ENCODE measurements around the gene BAHCC1. TPM values are rescaled to one million over a fixed set of nuclear protein-coding genes. Genes with fewer than 3 reads are reported as not detected.
A peak's percentile ranks its signal among the peaks of the same experiment; 100 is the strongest.

BAHCC1 gene
- total and polyA plus RNA-seq, 4 donors = 3.9 to 49.3 (median 19.8) TPM

DNA sequence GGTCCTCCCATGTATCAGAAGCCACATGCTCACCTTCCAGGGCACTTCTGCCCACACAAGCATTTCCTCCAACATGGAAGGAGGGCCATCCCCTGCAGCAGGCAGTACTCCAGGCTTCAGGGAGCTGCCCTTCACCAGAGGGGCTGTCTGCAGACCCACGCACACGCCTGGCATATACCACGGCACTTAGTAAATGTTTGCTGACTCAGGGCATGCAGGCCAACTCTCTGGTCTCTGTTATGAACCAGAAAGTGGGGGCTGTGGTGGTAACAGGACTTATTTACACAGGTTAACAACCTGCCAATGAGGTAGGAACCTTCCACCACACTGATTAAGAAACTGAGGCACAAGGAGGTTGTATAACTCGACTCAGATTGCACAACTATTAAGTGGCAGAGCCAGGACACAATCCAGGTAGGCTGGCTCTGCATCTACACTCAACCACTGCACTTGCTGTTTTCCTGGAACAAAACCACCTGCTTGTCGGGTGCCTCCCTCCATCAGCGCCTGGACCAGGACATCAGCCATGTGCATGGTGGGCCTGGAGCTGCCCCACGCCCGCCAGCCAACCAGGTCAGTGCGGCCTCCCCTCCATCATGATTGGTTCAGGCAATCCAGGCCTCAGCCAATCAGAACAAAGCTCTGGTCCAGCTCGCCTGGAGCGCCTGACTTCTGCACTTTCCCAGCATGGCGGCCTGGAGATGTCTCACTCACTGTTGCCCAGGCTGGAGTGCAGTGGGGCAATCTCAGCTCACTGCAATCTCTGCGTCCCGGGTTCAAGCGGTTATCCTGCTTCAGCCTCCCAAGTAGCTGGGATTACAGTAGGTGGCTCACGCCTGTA, 98.2 kb downstream of the BAHCC1 start:
- no peak overlapping the region for H3K4me3 ChIP-seq (ENCODE audit: low read length in 2 of 2)
- H3K4me1 ChIP-seq (ENCODE audit: control insufficient read depth in 1 of 2, insufficient read depth in 2 of 2, low read length in 2 of 2) = no peaks in the 10 kb centered on the region
- no peaks in the 10 kb centered on the region for H3K27me3 ChIP-seq (ENCODE audit: control insufficient read depth in 1 of 2, insufficient read depth in 2 of 2, low read length in 1 of 2)
- no peak for DNase-seq
- no peak for ATAC-seq (ENCODE audit: low FRiP score)
- 88 to 91% methylated on average over 16 of the region's 16 CpGs for WGBS, 2 donors
- H3K27ac ChIP-seq (ENCODE audit: low read depth in 1 of 2, low read length in 2 of 2) = no peak overlapping the region
- intact Hi-C loops (cut with DNase I) = no loop called here
- H3K9me3 ChIP-seq (ENCODE audit: control insufficient read depth, low read length) = no peaks in the 10 kb centered on the region
- no peaks in the 10 kb centered on the region for H3K36me3 ChIP-seq (ENCODE audit: control insufficient read depth in 1 of 2, insufficient read depth in 2 of 2, low read length in 1 of 2)

DNA sequence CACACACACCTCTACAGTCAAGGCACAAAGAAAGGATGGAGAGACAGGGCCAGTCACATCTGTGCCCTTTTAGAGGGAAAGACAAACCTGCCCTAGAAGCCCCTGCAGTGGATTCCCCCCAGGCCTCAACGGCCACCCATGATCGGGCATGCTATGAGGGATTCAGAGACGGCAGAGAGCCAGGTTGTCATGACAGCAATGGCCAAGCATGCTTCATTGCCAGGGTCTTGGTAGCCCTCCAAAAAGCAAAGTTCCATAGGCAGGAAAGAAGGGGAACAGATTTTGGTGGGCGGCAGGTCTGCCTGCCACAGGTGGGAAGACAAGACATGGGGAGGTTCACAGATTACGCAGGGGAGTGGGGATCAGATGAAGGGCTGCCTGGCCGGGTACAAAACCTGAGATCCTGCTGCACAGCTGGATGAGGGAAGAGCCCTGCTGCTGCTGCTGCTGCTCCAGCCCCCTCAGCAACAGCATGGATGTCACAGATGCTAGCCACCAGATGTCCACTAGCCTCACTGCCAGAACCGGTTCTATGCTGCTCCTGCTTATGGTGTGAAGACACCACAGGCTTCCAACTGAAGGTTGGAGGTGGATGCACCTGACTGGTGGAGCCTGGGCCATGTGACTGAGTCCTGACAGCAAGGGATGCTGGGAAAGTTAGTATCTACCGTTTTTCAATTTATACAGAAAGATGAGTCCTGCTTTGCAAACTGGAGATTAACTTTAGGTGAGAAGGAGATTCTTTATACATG, 99.5 kb downstream of the BAHCC1 start:
- 18 to 24% methylated on average over 8 of the region's 8 CpGs for WGBS, 2 donors
- H3K27me3 ChIP-seq (ENCODE audit: control insufficient read depth in 1 of 2, insufficient read depth in 2 of 2, low read length in 1 of 2) = no peaks in the 10 kb centered on the region
- H3K4me3 ChIP-seq (ENCODE audit: low read length in 2 of 2) = no peak overlapping the region
- ATAC-seq (ENCODE audit: low FRiP score) = no peak
- no peaks in the 10 kb centered on the region for H3K36me3 ChIP-seq (ENCODE audit: control insufficient read depth in 1 of 2, insufficient read depth in 2 of 2, low read length in 1 of 2)
- DNase-seq = no peak
- intact Hi-C loops (cut with DNase I) = no loop called here
- H3K4me1 ChIP-seq (ENCODE audit: control insufficient read depth in 1 of 2, insufficient read depth in 2 of 2, low read length in 2 of 2) = no peaks in the 10 kb centered on the region
- no peak overlapping the region for H3K27ac ChIP-seq (ENCODE audit: low read depth in 1 of 2, low read length in 2 of 2)
- H3K9me3 ChIP-seq (ENCODE audit: control insufficient read depth, low read length) = no peaks in the 10 kb centered on the region

- 62 to 69% methylated on average over 56 to 64 of the region's 64 CpGs for WGBS, 2 donors
- intact Hi-C loops (cut with DNase I) = no loop called here
- ATAC-seq (ENCODE audit: low FRiP score) = peak; percentile 44
- no peak for DNase-seq
- no peaks in the 10 kb centered on the region for H3K36me3 ChIP-seq (ENCODE audit: control insufficient read depth in 1 of 2, insufficient read depth in 2 of 2, low read length in 1 of 2)
- no peaks in the 10 kb centered on the region for H3K9me3 ChIP-seq (ENCODE audit: control insufficient read depth, low read length)
- H3K4me3 ChIP-seq (ENCODE audit: low read length in 2 of 2) = no peak overlapping the region
- H3K27ac ChIP-seq (ENCODE audit: low read depth in 1 of 2, low read length in 2 of 2) = no peak overlapping the region
- no peaks in the 10 kb centered on the region for H3K27me3 ChIP-seq (ENCODE audit: control insufficient read depth in 1 of 2, insufficient read depth in 2 of 2, low read length in 1 of 2)
- no peaks in the 10 kb centered on the region for H3K4me1 ChIP-seq (ENCODE audit: control insufficient read depth in 1 of 2, insufficient read depth in 2 of 2, low read length in 2 of 2)
These were observed 103.8 kb downstream of the BAHCC1 start for GRCh38 chr17:81498953-81499600.

- no peak for DNase-seq
- intact Hi-C loops (cut with DNase I) = no loop called here
- Histone ChIP-seq H3K27me3 (ENCODE audit: control insufficient read depth in 1 of 2, insufficient read depth in 2 of 2, low read length in 1 of 2) (no peaks in the 10 kb centered on the region), H3K27ac (ENCODE audit: low read depth in 1 of 2, low read length in 2 of 2) (peak overlapping the region in 1 of 2 donors; percentile 20), H3K36me3 (ENCODE audit: control insufficient read depth in 1 of 2, insufficient read depth in 2 of 2, low read length in 1 of 2) (no peaks in the 10 kb centered on the region), H3K4me3 (ENCODE audit: low read length in 2 of 2) (no peak overlapping the region), H3K4me1 (ENCODE audit: control insufficient read depth in 1 of 2, insufficient read depth in 2 of 2, low read length in 2 of 2) (no peaks in the 10 kb centered on the region), H3K9me3 (ENCODE audit: control insufficient read depth, low read length) (no peaks in the 10 kb centered on the region)
- 47 to 64% methylated on average over 12 of the region's 12 CpGs for WGBS, 2 donors
- ATAC-seq (ENCODE audit: low FRiP score) = peak; percentile 9
These were observed 104.3 kb downstream of the BAHCC1 start for GRCh38 chr17:81499601-81499970.

- 20 to 21% methylated on average over 7 of the region's 7 CpGs for WGBS, 2 donors
- H3K27ac ChIP-seq (ENCODE audit: low read depth in 1 of 2, low read length in 2 of 2) = peak overlapping the region in 1 of 2 donors; percentile 20
- no peaks in the 10 kb centered on the region for H3K9me3 ChIP-seq (ENCODE audit: control insufficient read depth, low read length)
- intact Hi-C loops (cut with DNase I) = no loop called here
- ATAC-seq (ENCODE audit: low FRiP score) (no peak), DNase-seq (no peak)
- H3K36me3 ChIP-seq (ENCODE audit: control insufficient read depth in 1 of 2, insufficient read depth in 2 of 2, low read length in 1 of 2) = no peaks in the 10 kb centered on the region
- no peaks in the 10 kb centered on the region for H3K4me1 ChIP-seq (ENCODE audit: control insufficient read depth in 1 of 2, insufficient read depth in 2 of 2, low read length in 2 of 2)
- no peaks in the 10 kb centered on the region for H3K27me3 ChIP-seq (ENCODE audit: control insufficient read depth in 1 of 2, insufficient read depth in 2 of 2, low read length in 1 of 2)
- no peak overlapping the region for H3K4me3 ChIP-seq (ENCODE audit: low read length in 2 of 2)
These were observed 104.8 kb downstream of the BAHCC1 start for GRCh38 chr17:81500047-81500446.

- WGBS, 2 donors = 61 to 65% methylated on average over 12 of the region's 12 CpGs
- no peaks in the 10 kb centered on the region for H3K27me3 ChIP-seq (ENCODE audit: control insufficient read depth in 1 of 2, insufficient read depth in 2 of 2, low read length in 1 of 2)
- H3K4me1 ChIP-seq (ENCODE audit: control insufficient read depth in 1 of 2, insufficient read depth in 2 of 2, low read length in 2 of 2) = no peaks in the 10 kb centered on the region
- no peak overlapping the region for H3K4me3 ChIP-seq (ENCODE audit: low read length in 2 of 2)
- no peaks in the 10 kb centered on the region for H3K9me3 ChIP-seq (ENCODE audit: control insufficient read depth, low read length)
- ATAC-seq (ENCODE audit: low FRiP score) (no peak), DNase-seq (no peak)
- intact Hi-C loops (cut with DNase I) = no loop called here
- no peaks in the 10 kb centered on the region for H3K36me3 ChIP-seq (ENCODE audit: control insufficient read depth in 1 of 2, insufficient read depth in 2 of 2, low read length in 1 of 2)
- no peak overlapping the region for H3K27ac ChIP-seq (ENCODE audit: low read depth in 1 of 2, low read length in 2 of 2)
These were observed 107.3 kb downstream of the BAHCC1 start for GRCh38 chr17:81502471-81503017.

GRCh38 chr17:81503619-81504018, 108.4 kb downstream of the BAHCC1 start:
- Histone ChIP-seq H3K27ac (ENCODE audit: low read depth in 1 of 2, low read length in 2 of 2) (no peak overlapping the region), H3K4me1 (ENCODE audit: control insufficient read depth in 1 of 2, insufficient read depth in 2 of 2, low read length in 2 of 2) (no peaks in the 10 kb centered on the region), H3K9me3 (ENCODE audit: control insufficient read depth, low read length) (no peaks in the 10 kb centered on the region), H3K36me3 (ENCODE audit: control insufficient read depth in 1 of 2, insufficient read depth in 2 of 2, low read length in 1 of 2) (no peaks in the 10 kb centered on the region), H3K4me3 (ENCODE audit: low read length in 2 of 2) (no peak overlapping the region), H3K27me3 (ENCODE audit: control insufficient read depth in 1 of 2, insufficient read depth in 2 of 2, low read length in 1 of 2) (no peaks in the 10 kb centered on the region)
- intact Hi-C loops (cut with DNase I) = no loop called here
- no peak for ATAC-seq (ENCODE audit: low FRiP score)
- no peak for DNase-seq

DNA sequence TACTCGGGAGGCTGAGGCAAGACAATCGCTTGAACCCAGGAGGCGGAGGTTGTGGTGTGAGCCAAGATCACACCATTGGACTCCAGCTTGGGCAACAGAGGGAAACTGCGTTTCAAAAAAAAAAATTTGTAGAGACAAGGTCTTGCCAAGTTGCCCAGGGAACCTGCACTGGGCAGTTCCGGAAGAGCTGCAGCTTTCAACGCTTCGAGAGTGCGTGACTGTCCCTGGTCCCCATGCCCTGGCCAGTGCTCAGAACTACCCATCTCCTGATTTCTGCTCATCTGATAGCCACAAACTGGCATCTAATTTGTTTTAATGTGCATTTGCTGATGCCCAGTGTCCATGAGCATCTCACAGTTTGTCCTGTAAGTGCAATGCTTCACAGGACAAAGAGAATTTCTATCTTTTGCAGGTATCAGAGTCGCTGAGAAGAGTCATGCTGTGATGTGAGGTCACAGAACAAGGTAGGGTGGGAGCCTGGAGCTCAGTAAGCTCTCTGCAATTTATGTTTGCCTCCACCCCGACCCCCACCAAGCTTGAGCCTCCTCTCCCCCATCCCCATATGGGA, 113.5 kb downstream of the BAHCC1 start:
- peaks cover 0 to 19% of the 10 kb centered on the region in 2 donors for H3K36me3 ChIP-seq (ENCODE audit: control insufficient read depth in 1 of 2, insufficient read depth in 2 of 2, low read length in 1 of 2)
- H3K27ac ChIP-seq (ENCODE audit: low read depth in 1 of 2, low read length in 2 of 2) = peak overlapping the region in 1 of 2 donors; percentile 0
- intact Hi-C loops (cut with DNase I) = no loop called here
- WGBS, 2 donors = 16 to 20% methylated on average over 10 of the region's 10 CpGs
- no peak for DNase-seq
- no peak for ATAC-seq (ENCODE audit: low FRiP score)
- peaks cover 0 to 2% of the 10 kb centered on the region in 2 donors for H3K27me3 ChIP-seq (ENCODE audit: control insufficient read depth in 1 of 2, insufficient read depth in 2 of 2, low read length in 1 of 2)
- H3K4me3 ChIP-seq (ENCODE audit: low read length in 2 of 2) = peak overlapping the region; percentile 95 to 97
- H3K9me3 ChIP-seq (ENCODE audit: control insufficient read depth, low read length) = no peaks in the 10 kb centered on the region
- H3K4me1 ChIP-seq (ENCODE audit: control insufficient read depth in 1 of 2, insufficient read depth in 2 of 2, low read length in 2 of 2) = no peaks in the 10 kb centered on the region
